A549 (cell line): ENCODE data around the gene PAIP1.

Experiments
- BHLHE40 ChIP-seq: IDR thresholded peaks from 2 replicates; pipeline ENCODE4 v1.6.1; 2012; ENCODE audit warnings: low read depth, low read length, inconsistent platforms
- CEBPB ChIP-seq, 2 experiments: fragments of >200 bp in 1 of 2; sonication (Bioruptor Twin) in 1 of 2; formaldehyde crosslinking in 1 of 2; IDR thresholded peaks; 2 replicates each; pipeline ENCODE4 v1.6.1; 2012 to 2016
- CTCF ChIP-seq: fragments of >200 bp; sonication (Bioruptor Twin); formaldehyde crosslinking; IDR thresholded peaks from 3 replicates; pipeline ENCODE4 v1.5.1; 2016
- EP300 ChIP-seq, 2 experiments: fragments of >200 bp; sonication (Bioruptor Twin); formaldehyde crosslinking; IDR thresholded peaks; 2 replicates in 1 of 2; 3 replicates in 1 of 2; pipeline ENCODE4 v1.6.1; 2016 to 2017
- FOSL2 ChIP-seq, 2 experiments: fragments of 450-650 bp in 1 of 2; fragments of >200 bp in 1 of 2; sonication (Bioruptor Twin) in 1 of 2; formaldehyde crosslinking; IDR thresholded peaks; 2 replicates each; pipeline versions ENCODE4 v1.5.0 to v1.6.1; 2016 to 2020; ENCODE audit warnings: mild to moderate bottlenecking in 1 of 2, moderate library complexity in 1 of 2
- HDAC2 ChIP-seq: fragments of 200-600 bp; sonication (generic); IDR thresholded peaks from 2 replicates; pipeline ENCODE4 v1.6.1; 2016
- HOXA7 ChIP-seq: fragments of 250-450 bp; sonication (Bioruptor Pico); IDR thresholded peaks from 2 replicates; pipeline ENCODE4 v1.5.0; 2020; ENCODE audit warnings: mild to moderate bottlenecking, moderate library complexity
- JUNB ChIP-seq: fragments of >200 bp; sonication (Bioruptor Twin); formaldehyde crosslinking; IDR thresholded peaks from 2 replicates; pipeline ENCODE4 v1.6.1; 2016
- KDM5A ChIP-seq: fragments of 200-600 bp; sonication (generic); IDR thresholded peaks from 2 replicates; pipeline ENCODE4 v1.6.1; 2016; ENCODE audit warnings: antibody characterized with exemption, mild to moderate bottlenecking
- MAFK ChIP-seq: fragments of 450-650 bp; IDR thresholded peaks from 2 replicates; pipeline ENCODE4 v1.6.1; 2014; ENCODE audit not compliant: partially characterized antibody
- MAZ ChIP-seq: fragments of 150-350 bp; IDR thresholded peaks from 2 replicates; pipeline ENCODE4 v1.6.1; 2014; ENCODE audit warnings: antibody characterized with exemption, low read depth, low read length, borderline replicate concordance
- POLR2A ChIP-seq: IDR thresholded peaks from 2 replicates; pipeline ENCODE4 v1.6.1; 2012; ENCODE audit warnings: mild to moderate bottlenecking, low read length
- USF2 ChIP-seq: fragments of 450-650 bp; IDR thresholded peaks from 2 replicates; pipeline ENCODE4 v1.6.1; 2014; ENCODE audit warnings: antibody characterized with exemption
- ZNF302 ChIP-seq: fragments of 250-450 bp; sonication (Bioruptor Pico); IDR thresholded peaks from 2 replicates; pipeline ENCODE4 v1.9.0; 2021; ENCODE audit warnings: inconsistent platforms, mild to moderate bottlenecking, moderate library complexity

DNA sequence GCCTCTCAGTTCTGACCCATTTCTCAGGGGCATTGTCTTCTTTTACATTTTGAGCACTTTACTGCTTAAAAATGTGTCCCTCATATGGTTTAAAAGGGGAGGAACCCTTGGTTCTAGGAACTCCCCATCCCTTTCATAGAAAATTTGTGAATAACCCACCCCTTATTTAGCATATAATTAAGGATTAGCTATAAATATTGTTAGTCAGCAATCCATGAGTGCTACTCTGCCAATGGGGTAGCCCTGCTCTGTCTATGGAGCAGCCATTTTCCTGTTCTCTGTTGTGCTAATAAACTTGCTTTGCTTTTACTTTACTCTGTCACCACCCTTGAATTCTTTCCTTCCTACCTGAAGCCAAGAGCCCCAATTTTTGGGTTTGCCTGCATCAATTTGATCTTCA is 33.8 kb upstream of the PAIP1 start:
- no peak for TF ChIP-seq CEBPB (IDR thresholded peaks at IDR 0.05)
- TF ChIP-seq CTCF = no peak
- no peak for TF ChIP-seq MAZ
- TF ChIP-seq POLR2A = no peak
- no peak for TF ChIP-seq HDAC2
- no peak for TF ChIP-seq KDM5A
- TF ChIP-seq FOSL2 (IDR thresholded peaks at IDR 0.05) = no peak
- no peak for TF ChIP-seq FOSL2 (CRISPR knock-in tag; IDR thresholded peaks at IDR 0.05)
- TF ChIP-seq HOXA7 = no peak
- TF ChIP-seq ZNF302 (CRISPR knock-in tag) = no peak
- no peak for TF ChIP-seq BHLHE40
- no peak for TF ChIP-seq EP300 (IDR thresholded peaks at IDR 0.05)
- no peak for TF ChIP-seq USF2
- no peak for TF ChIP-seq JUNB
- no peak for TF ChIP-seq MAFK
